Forelimb muscle (tissue), 1 donor: ENCODE results near the gene ADAM11. TPM values are rescaled to one million over a fixed set of nuclear protein-coding genes. Genes with fewer than 3 reads are reported as not detected.
"Not testable (repeated sequence)": the region's sequence is repeated elsewhere in the genome, so short reads cannot be mapped to it uniquely, and the experiment has no call there.

Experiments used
- DNase-seq: peaks from one replicate; pipeline ENCODE4 v3.0.0-alpha.2; 2013; ENCODE audit warnings: low read depth
- polyA plus RNA-seq: library from polyadenylated mRNA; unstranded; fragments of 120-200 nt; gene quantifications from one replicate; pipeline ENCODE4 v1.2.1, GENCODE V29; 2013; ENCODE audit not compliant: insufficient read length

The ADAM11 gene, protein sequence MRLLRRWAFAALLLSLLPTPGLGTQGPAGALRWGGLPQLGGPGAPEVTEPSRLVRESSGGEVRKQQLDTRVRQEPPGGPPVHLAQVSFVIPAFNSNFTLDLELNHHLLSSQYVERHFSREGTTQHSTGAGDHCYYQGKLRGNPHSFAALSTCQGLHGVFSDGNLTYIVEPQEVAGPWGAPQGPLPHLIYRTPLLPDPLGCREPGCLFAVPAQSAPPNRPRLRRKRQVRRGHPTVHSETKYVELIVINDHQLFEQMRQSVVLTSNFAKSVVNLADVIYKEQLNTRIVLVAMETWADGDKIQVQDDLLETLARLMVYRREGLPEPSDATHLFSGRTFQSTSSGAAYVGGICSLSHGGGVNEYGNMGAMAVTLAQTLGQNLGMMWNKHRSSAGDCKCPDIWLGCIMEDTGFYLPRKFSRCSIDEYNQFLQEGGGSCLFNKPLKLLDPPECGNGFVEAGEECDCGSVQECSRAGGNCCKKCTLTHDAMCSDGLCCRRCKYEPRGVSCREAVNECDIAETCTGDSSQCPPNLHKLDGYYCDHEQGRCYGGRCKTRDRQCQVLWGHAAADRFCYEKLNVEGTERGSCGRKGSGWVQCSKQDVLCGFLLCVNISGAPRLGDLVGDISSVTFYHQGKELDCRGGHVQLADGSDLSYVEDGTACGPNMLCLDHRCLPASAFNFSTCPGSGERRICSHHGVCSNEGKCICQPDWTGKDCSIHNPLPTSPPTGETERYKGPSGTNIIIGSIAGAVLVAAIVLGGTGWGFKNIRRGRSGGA
- polyA plus RNA-seq: 1.8 TPM

DNA sequence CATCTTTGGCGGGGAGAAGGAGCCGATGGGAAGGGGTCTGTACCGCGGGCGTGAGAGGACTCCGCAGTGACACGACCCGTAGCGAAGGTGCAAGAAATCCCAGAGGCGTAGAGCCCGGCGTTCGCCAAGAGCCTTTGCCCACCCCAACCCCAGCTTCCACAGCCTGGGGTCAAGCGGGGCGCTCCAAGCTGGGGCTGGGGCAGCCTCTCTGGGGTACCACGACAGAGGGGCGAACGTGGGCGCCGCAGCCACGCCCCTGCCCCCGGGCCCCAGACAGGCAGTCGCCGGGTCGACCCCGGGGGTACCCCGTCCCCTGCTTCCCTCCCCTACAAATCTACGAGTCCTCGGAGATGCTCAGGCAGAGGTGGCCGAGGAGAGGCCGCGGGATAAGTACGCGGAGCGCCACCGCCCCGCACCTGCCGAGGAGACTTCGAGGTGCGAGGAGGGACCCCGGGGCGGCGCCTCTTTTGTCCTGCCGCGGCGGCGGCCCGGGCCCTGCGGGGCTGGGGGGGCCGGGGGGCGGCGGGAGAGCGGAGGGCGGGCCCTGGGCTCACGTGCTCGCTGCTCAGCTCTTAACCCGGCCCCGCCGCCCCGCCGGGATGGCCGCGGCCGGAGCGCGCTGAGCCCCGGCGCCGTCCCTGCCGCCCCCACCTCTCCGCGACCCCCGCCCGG is at the start of gene ADAM11:
Gene ADAM11 (plus strand): TSS at position 575 of the 672 bp plus-strand sequence. CDS start 212 bp downstream, outside the sequence.
- DNase-seq: no peak

DNA sequence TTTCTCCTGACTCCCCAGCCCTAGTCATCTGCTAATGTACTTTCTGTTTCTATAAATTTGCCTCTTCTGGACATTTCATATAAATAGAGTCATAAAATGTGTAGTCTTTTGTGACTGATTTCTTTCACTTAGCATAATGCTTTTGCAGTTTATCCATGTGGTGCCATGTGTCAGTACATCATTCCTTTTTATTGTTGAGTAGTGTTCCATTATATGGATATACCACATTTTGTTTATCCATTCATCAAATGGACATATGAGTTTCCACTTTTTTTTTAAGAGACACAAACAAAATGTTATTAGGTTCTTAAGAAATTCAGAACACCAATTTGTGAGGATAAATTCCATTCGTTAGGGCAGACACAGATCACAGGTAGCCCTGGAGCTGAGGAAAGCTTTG is 39.3 kb upstream of the ADAM11 start:
- no peak for DNase-seq

DNA sequence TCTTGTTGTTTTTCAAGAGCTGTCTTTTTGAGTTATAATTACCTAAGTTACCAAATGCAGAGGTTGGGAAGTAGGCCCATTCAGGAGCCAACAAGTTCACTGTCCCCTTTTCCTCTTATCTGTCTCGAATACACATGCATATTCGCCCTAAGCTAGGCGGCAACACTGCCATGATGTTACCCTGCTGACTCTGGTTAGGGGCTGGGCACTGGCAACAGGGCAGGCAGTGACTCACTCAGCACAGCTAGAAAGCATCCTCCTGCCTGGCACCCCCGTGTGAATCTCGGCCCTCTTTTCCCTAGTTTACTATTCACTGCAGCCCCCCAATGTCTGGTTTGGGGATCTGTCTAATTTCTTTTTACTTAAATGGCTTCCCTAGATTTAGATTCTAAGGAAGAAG is 36.5 kb upstream of the ADAM11 start:
- no peak for DNase-seq

DNA sequence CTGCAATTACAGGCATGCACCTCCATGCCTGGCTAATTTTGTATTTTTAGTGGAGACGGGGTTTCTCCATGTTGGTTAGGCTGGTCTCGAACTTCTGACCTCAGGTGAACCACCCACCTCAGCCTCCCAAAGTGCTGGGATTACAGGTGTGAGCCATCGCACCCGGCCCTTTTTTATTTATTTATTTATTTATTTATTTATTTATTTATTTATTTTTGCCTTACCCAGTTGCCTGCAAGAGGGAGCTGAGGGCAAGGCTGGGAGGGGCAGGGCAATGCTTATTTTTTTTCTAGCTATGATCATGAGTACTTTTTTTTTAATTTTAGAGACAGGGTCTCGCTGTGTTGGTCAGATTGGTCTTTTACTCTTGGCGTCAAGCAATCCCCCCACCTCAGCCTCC is 32.7 kb upstream of the ADAM11 start:
- not testable (repeated sequence) for DNase-seq

DNA sequence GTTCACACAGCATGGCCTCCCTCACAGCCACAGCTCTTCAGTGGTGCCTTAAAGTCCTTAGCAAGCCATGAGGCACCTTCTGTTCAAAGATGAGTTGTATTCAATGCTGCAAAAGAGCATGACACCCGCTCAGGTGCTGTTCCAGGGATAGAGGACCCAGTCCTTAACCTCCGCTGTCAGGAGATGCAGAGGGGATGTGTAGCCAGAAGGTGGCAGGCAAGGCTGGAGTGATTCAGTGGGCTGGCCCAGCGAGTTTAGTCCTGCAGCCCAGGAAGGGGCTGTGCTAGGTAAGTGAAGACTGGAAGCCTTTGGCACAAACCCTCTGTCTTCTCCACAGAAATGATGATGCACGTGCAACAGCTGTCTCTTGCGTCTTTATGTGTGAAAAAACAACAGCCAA is 25.0 kb upstream of the ADAM11 start:
- DNase-seq: no peak

DNA sequence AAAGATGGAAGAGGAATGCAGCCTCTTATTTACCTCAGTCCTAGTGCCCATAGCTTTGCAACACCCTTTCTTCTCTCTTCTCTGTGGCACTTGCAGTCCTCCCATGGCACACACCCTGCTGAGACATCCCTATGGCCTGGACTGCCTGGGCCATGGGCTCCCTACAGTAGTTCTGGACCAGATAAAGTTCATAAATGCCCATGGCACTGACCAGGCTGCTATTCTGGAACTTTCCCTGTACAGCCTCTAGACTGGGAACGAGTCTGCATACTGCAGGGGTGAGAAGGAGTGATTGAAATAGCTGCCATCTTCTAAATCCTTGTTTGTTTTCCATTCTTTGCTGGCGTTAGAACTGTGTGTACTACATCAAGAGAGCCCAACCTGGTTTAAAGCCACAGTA is 24.5 kb upstream of the ADAM11 start:
- no peak for DNase-seq

DNA sequence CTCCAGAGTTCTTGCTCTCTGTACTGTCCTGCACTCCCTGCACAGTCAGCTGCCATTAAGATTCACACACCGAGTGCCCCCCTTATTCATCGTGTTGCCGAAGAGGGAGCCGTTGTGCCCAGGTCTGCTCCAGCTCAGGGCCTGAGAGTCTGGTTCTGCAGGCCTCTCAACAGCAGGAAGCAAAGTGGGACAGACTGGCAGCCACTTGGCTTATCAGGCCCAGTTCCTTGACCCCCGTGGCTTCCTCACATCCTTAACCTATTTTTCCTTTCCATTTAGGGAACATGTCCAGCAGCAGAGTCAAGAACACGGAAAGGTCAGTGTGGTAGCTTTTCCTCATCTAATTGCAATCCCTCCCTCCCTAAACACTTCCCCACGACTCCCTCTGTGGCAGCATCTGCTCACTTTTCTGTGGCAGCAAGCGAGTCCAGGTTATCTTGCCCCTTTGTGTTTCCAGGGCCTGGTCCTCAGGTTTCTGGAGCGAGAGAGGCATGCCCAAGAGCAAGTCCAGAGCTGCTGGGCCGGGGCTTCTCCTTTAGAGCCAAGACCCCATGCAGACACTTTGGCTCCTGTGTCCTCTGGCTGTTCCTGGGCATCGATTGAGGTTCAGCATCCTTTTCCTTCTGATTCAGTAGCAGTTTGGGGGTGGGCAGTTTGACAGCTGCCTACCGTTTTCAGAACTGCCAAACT is 22.1 kb upstream of the ADAM11 start:
- DNase-seq: no peak

DNA sequence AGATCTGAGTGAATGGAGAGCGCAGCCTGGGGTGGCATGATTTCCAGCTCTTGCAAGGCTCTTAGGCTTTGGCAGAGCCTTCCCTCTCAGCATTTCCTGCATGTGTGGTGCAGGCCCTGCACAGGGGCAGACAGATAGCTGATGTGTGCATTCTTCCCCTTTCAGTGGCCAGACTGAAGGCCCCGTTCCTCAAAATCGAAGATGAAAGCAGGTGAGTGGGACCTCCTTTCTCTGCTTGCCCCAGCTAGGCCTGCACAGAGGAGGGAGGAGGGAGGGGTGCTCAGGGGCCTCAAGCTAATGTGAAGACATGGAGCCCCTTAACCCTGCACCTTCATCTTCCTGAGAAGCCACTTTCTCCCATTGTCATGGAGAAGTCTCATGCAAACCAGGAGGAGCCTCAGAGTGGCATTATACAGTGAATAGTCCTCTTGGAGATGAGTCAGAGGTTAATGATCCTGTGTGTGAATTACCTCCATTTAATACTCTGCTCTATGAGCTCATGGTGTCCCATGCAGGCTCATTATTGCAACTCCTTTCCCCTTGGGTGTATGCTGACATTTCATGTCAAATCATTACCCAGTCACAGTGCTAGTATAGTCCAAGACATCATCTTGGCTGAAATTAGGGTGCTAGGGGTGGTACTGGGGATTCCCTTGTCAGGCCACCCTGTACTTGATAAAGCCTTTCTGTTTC is 20.4 kb upstream of the ADAM11 start:
- DNase-seq: no peak

DNA sequence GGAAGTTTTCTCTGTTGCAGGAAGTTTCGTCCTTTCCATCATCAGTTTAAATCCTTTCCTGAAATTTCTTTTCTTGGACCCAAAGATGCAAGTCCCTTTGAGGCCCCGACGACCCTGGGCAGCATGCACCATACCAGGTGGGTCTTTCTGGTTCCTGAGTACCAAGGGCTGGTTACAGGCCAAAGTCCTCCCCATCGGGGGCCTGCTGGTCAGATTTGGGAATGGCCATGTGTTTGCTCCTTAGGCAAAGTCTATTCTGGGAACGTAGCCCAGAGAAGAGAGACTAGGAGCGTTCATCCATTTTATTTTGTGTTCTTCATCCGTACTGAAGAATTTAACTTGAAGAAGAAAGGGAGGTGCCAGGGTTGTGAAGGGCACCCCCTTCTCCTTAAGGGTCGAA is 17.5 kb upstream of the ADAM11 start:
- no peak for DNase-seq

DNA sequence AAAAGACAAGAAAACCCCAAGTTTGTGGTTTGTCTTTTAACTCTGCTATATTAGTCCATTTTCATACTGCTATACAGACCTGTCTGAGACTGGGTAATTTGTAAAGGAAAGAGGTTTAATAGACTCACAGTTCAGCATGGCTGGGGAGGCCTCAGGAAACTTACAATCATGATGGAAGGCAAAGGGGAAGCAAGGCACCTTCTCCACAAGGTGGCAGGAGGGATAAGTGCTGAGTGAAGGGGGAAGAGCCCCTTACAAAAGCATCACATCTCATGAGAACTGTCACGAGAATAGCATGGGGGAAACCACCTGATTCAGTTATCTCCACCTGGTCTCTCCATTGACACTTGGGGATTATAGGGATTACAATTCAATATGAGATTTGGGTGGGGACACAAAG is 13.5 kb upstream of the ADAM11 start:
- no peak for DNase-seq

DNA sequence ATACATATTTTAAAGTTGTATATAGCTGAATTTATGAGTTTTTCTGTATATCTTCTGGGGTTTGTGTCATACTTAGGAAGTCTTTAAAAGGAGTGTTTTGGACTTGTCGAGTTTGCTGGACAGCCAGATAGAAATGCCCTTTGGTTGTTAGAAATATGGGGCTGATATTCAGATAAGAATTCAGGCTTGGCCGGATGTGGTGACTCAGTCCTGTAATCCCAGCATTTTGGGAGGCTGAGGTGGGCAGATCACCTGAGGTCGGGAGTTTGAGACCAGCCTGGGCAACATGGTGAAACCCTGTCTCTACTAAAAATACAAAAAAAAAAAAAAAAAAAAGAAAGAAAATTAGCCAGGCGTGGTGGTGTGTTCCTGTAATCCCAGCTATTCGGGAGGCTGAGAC is 13.1 kb upstream of the ADAM11 start:
- not testable (repeated sequence) for DNase-seq

DNA sequence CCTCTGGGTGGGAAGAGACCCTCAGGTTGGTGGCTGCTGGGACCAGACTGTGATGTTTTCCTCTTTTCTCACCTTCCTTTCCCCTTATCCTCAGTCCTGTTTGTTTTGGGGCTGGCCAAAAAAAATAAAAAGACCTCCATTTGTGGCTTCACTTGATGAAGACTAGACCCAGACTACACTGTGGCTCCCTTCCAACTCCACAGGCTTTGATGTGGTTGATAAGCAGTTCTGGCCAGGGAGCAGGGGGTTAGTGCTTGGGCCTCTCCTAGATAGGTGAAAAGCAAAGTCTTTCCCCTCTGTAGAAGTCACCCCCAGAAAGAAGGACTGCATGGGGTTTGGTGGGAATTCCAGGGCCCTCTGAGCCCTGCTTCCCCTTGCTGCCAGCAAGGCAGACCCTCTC is 11.2 kb upstream of the ADAM11 start:
- DNase-seq: no peak

DNA sequence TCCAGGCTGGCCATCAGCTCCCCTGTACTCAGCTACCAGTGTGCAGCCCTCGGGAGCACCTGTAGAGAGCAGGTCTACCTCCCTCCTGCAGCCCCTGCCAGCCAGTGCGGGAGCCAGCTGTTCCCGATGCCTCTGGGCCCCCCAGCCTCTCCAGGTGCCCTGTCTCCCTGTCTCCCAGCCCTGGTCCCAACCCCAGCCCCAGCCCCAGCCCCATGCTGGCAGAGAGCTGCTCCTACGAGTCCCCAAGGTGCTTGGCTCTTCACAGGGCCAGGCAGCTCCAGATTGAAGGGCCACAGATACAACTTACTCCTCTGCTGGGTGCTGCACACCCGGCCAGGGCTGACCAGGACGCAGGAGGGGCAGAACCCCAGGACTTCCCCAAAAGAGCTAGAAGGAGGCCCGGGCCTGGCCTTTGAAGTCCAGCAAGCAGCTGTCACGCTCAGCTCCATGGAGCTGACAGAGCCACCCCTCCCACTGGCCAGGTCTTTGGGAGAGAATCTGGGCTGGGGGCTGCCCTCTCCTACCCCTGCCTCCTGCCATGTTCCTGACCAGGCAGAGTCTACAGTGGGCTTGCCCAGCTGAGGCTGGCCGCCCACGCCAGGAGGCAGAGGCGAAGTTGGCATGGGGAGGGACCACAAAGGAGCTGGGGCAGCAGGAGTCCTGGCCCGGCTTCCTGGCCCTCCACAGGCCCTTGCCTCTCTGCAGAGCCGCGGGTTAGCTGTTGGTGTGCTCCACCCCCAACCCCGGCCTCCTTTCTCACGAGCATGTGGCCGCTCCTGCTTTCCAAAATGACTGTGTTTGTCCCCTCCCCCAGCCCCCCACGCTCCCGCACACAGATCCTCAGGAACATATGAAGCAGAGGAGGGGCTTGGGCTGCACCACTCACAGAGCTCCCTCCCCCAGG is 9.5 kb upstream of the ADAM11 start:
- peak; percentile 34 for DNase-seq

DNA sequence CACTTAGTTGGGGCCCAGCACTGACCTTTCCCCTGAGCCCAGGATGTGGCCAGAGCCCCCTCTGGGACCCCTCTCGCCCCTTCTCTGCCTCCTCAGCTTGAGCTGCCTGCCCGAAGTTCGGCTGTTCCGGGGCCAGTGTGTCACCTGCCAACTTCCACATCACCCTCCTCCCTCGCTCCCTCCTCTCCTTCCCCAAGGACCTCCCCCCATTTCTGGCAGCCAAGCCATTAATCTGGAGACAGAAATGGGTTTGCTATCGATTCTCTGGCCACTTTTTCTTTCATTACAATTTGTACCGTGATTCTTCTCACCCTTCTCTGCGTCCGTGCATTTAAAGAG is 8.8 kb upstream of the ADAM11 start:
- DNase-seq: peak; percentile 8

DNA sequence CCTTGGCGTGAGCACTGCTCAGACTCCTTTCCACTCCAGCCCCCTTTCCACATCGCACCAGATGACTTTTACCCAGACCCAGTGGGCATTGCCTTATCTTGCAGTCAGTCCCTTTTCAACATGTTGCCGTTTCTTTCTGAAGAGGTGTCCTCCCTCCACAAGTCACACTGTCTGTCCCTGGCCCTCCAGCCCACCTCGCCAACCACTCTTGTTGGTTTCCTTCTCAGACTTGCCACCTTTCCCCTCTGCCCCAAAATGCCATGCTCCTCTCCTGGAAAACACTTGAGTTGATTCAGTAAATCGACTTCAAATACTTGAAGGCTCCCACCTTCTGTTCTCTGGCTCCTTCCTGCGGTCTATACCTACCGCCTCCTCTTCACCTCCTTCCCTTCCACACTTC is 7.5 kb upstream of the ADAM11 start:
- DNase-seq: no peak

DNA sequence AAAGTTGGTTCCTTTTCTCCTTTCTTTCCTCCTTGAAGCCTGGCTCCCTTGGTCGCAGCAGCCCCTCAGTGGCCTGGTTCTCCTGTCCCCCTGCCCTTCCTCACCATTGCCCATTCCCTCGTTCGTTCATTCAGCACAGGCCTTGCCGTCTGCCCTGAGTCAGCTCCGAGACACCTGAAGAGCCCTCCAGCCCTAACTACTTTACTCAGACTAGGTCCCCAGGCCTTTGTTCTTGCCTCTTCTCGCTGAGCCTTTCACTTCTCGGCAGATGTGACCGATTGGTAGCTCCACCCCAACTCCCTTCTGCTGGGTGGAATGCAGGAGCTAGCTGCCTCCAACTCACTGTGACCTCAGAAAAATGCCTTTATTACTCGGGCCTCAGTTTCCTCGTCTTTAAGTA is 7.0 kb upstream of the ADAM11 start:
- DNase-seq: no peak

DNA sequence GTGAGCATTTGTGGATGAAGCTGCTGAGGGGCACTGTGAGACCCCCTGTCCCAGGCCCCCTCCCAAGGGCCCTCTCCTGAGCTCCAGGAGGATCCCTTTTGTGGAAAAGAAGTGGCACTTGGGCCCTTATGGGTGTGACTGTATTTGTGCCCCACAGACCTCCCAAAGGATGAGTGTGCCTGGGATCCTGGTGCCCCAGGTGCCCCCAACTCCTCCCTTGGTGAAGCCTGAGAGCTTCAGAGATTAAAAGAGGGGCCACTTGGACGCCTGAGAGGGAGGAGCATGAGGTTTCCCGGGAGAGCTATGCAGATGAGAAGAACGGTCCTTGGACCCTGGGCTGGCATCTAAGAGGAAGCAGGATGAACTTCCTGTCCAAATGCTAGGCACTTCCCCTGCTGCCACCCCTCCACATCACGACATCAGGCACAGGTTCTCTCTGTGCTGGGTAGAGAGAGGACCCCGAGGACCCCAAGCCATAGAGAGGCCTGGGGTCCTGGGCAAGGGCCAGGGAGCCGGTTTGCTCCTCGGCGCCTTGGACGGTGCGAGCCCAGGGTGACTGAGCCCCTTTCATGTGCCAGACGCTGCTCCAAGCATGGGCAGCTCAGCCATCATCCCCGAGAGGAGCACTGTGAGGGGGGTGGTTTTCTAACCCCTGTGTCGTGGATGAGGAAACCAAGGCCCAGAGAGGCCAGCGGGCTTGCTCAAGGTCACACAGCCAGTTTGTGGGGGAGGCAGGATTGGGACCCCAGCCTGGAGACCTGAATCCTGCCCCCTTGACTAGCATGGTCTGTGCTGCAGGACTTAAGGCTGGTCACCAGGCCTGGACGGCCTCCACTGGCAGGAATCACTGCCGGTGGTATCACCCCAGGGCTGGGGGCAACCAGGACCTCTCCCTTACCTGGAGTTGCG is 5.6 kb upstream of the ADAM11 start:
- DNase-seq: no peak

DNA sequence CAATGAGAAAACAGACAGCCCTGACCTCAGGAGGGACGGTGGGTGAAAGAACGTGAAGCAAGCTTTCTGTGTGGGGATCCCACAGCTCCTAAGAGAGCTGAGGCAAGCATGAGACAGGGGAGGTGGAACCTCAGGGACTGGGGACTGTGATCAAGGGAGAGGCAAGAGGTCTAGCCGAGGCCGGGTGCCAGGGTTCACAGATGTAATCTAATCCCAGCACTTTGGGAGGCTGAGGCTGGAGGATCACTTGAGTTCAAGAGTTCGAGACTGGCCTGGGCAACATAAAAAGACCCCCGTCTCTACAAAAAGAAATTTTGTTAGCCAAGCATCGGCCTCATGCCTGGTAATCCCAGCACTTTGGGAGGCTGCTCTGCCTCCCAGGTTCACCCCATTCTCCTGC is 4.5 kb upstream of the ADAM11 start:
- DNase-seq: no peak

DNA sequence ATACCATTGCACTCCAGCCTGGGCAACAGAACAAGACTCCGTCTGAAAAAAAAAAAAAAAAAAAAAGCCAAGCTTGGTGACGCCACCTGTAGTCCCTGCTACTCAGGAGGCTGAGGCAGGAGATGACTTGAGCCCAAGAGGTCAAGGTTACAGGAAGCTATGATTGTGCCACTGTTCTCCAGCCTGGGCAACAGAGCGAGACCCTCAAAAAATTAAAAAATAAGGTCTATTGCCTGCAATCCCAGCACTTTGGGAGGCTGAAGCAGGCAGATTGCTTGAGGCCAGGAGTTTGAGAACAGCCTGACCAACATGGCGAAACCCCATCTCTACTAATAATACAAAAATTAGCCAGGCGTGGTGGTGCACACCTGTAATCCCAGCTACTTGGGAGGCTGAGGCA is 3.6 kb upstream of the ADAM11 start:
- DNase-seq: not testable (repeated sequence)
